HG03469 (cell line): ENCODE measurements around the gene GLI1.
A peak's percentile ranks its signal among the peaks of the same experiment; 100 is the strongest.
"Not testable (repeated sequence)": the region's sequence is repeated elsewhere in the genome, so short reads cannot be mapped to it uniquely, and the experiment has no call there.

ENCODE experiments used
- ATAC-seq: cut with Tn5 transposase; IDR thresholded peaks from one replicate; pipeline ENCODE4 v1.9.1; 2021; ENCODE audit warnings: mild to moderate bottlenecking, moderate library complexity, moderate number of reproducible peaks; ENCODE audit not compliant: unreplicated experiment

The GLI1 gene

GRCh38 chr12:57441393-57441792 is 18.2 kb upstream of the GLI1 start:
- not testable (repeated sequence) for ATAC-seq

GRCh38 chr12:57441846-57442427 is 17.6 kb upstream of the GLI1 start:
- no peak for ATAC-seq

GRCh38 chr12:57444337-57444736 is 15.2 kb upstream of the GLI1 start:
- ATAC-seq = not testable (repeated sequence)

GRCh38 chr12:57444744-57445143 is 14.8 kb upstream of the GLI1 start:
- no peak for ATAC-seq

GRCh38 chr12:57446292-57446960 is 13.2 kb upstream of the GLI1 start:
- no peak for ATAC-seq

GRCh38 chr12:57448669-57449068 is 10.9 kb upstream of the GLI1 start:
- ATAC-seq = no peak

- ATAC-seq = no peak
Measured at GRCh38 chr12:57449375-57449774, 10.2 kb upstream of the GLI1 start.

GRCh38 chr12:57450057-57450456 is 9.5 kb upstream of the GLI1 start:
- no peak for ATAC-seq

GRCh38 chr12:57451233-57451778 is 8.3 kb upstream of the GLI1 start:
- no peak for ATAC-seq

GRCh38 chr12:57452181-57452936 is 7.2 kb upstream of the GLI1 start:
- no peak for ATAC-seq

- ATAC-seq = peak; percentile 59
Measured at GRCh38 chr12:57452937-57453509, 6.6 kb upstream of the GLI1 start.

- no peak for ATAC-seq
Measured at GRCh38 chr12:57454213-57454565, 5.4 kb upstream of the GLI1 start.

- no peak for ATAC-seq
Measured at GRCh38 chr12:57454566-57455373, 4.8 kb upstream of the GLI1 start, which contains the start of gene INHBE. INHBE (plus strand) TSS chr12:57455307; CDS start chr12:57455537, 230 bp downstream.

- no peak for ATAC-seq
Measured at GRCh38 chr12:57455374-57456144, 4.0 kb upstream of the GLI1 start.

- no peak for ATAC-seq
Measured at GRCh38 chr12:57456145-57456700, 3.4 kb upstream of the GLI1 start.

- no peak for ATAC-seq
Measured at GRCh38 chr12:57456737-57457490, 2.7 kb upstream of the GLI1 start.

GRCh38 chr12:57458665-57459054 is 925 bp upstream of the GLI1 start:
- no peak for ATAC-seq

GRCh38 chr12:57459055-57459749 is 383 bp upstream of the GLI1 start:
- ATAC-seq = peak; percentile 39
